GM12878 (cell line): ENCODE data around the gene GRIK3. TPM values are rescaled to one million over a fixed set of nuclear protein-coding genes. Genes with fewer than 3 reads are reported as not detected.

ENCODE experiments used
- ATAC-seq: fragments of 200-7000 bp; cut with Tn5 transposase; 3 replicates; pipeline ENCODE4 v1.9.1; 2020; ENCODE audit warnings: mild to moderate bottlenecking, moderate library complexity
- BruUV-seq: library from RNA; stranded (reverse); fragments of 400-500 nt; replicated peaks from 2 replicates; lab custom pipeline; 2021; lab: Mats Ljungman, UMichigan
- CTCF ChIA-PET: fragments of 300-600 bp; sonication (Branson Sonifier 250); formaldehyde crosslinking; extraction: SDS; loops from one replicate; lab custom pipeline; 2021; ENCODE audit warnings: inconsistent platforms; lab: Yijun Ruan, JAX
- POLR2A ChIA-PET: fragments of 350-600 bp; formaldehyde crosslinking; extraction: SDS; loops from one replicate; lab custom pipeline; 2021; ENCODE audit warnings: inconsistent platforms; lab: Charles Lee
- RAD21 ChIA-PET: fragments of 300-600 bp; sonication (Branson Sonifier 250); formaldehyde crosslinking; loops from one replicate; lab custom pipeline; 2023; ENCODE audit warnings: antibody characterized with exemption; ENCODE audit not compliant: unreplicated experiment; lab: Charles Lee
- SMC1A ChIA-PET: fragments of 300-600 bp; sonication (Branson Sonifier 250); formaldehyde crosslinking; loops from one replicate; lab custom pipeline; 2023; ENCODE audit not compliant: unreplicated experiment, uncharacterized antibody; lab: Charles Lee
- DNase-seq: peaks from one replicate; pipeline ENCODE4 v3.0.0-alpha.2; 2011; ENCODE audit warnings: low read depth, low spot score
- FAIRE-seq: peaks from 3 replicates; lab custom pipeline; 2011; peaks lifted over from hg19 to GRCh38; lab: Jason Lieb, UNC
- H2AFZ ChIP-seq: 2 replicates; pipeline ENCODE4 v1.6.0; 2011; ENCODE audit warnings: low read depth, low read length, control low read depth; ENCODE audit not compliant: control insufficient read depth
- H3K27ac ChIP-seq: 2 replicates; pipeline ENCODE4 v1.5.1; 2011; ENCODE audit warnings: control low read depth; ENCODE audit not compliant: control insufficient read depth, insufficient read depth
- H3K27me3 ChIP-seq, 2 experiments: replicated peaks in 1 of 2; 2 replicates each; pipeline versions ENCODE4 v1.6.0 to v1.6.1; 2011; ENCODE audit warnings: low read length in 1 of 2; ENCODE audit not compliant: control insufficient read depth in 2 of 2, insufficient read depth in 2 of 2
- H3K36me3 ChIP-seq, 2 experiments: 2 replicates each; pipeline ENCODE4 v1.5.1; 2011; ENCODE audit warnings: low read length in 1 of 2; ENCODE audit not compliant: control insufficient read depth in 2 of 2, insufficient read depth in 2 of 2
- H3K4me1 ChIP-seq: 2 replicates; pipeline ENCODE4 v1.6.1; 2011; ENCODE audit warnings: mild to moderate bottlenecking, low read length, moderate library complexity, mixed read lengths; ENCODE audit not compliant: control insufficient read depth, insufficient read depth
- H3K4me2 ChIP-seq: 2 replicates; pipeline ENCODE4 v1.6.0; 2011; ENCODE audit warnings: control low read depth; ENCODE audit not compliant: control insufficient read depth, insufficient read depth
- H3K4me3 ChIP-seq: fragments of 200-600 bp; sonication (generic); 2 replicates; pipeline ENCODE4 v1.5.1; 2016
- H3K79me2 ChIP-seq: 2 replicates; pipeline ENCODE4 v1.6.0; 2011; ENCODE audit warnings: low read length; ENCODE audit not compliant: control insufficient read depth, insufficient read depth
- H3K9ac ChIP-seq: 2 replicates; pipeline ENCODE4 v1.8.0; 2011; ENCODE audit warnings: low read length, control low read depth, mixed read lengths; ENCODE audit not compliant: control insufficient read depth, insufficient read depth
- H3K9me3 ChIP-seq: replicated peaks from 3 replicates; pipeline ENCODE4 v1.5.1; 2011; ENCODE audit warnings: mild to moderate bottlenecking, low read length; ENCODE audit not compliant: control insufficient read depth, insufficient read depth
- H4K20me1 ChIP-seq: 2 replicates; pipeline ENCODE4 v1.6.0; 2011; ENCODE audit not compliant: control insufficient read depth, insufficient read depth
- MAX ChIP-seq: IDR thresholded peaks from 2 replicates; pipeline ENCODE4 v1.6.1; 2012; ENCODE audit warnings: low read depth, low read length, improper control_type of control experiment
- ZBTB40 ChIP-seq: fragments of 450-650 bp; IDR thresholded peaks from 2 replicates; pipeline ENCODE4 v1.6.1; 2016; ENCODE audit warnings: mild to moderate bottlenecking, moderate library complexity, borderline replicate concordance
- ZNF274 ChIP-seq: IDR thresholded peaks from one replicate; pipeline ENCODE4 v1.8.0; 2011; ENCODE audit not compliant: insufficient read length, insufficient read depth
- WGBS: methylation state at CpG from one replicate; pipeline ENCODE4 v1.1.6; 2016; ENCODE audit warnings: low lambda C conversion rate; ENCODE audit not compliant: insufficient replicate concordance, insufficient coverage; ENCODE audit errors: missing lambda C conversion rate; 5-methylcytosine and 5-hydroxymethylcytosine counted together
- in situ Hi-C: fragments of 300-500 bp; cut with MboI; formaldehyde crosslinking; loops from 9 replicates; pipeline ENCODE4 v1.14.3; 2018; ENCODE audit warnings: mixed read lengths
- intact Hi-C: fragments of 100-400 bp; cut with micrococcal nuclease; formaldehyde crosslinking; loops from one replicate; pipeline ENCODE4 v1.14.2; 2022; ENCODE audit not compliant: unreplicated experiment
- polyA plus RNA-seq, 11 experiments: library from polyadenylated mRNA; depleted of rRNA in 4 of 11; unstranded in 6 of 11; stranded (reverse) in 5 of 11; fragments of >200 nt; fragmentation: Nextera tagmentation in 4 of 11; fragmentation: Illumina TruSeq in 1 of 11; extraction: Ambion mirVana in 4 of 11; extraction: Trizol in 1 of 11; gene quantifications; 1 replicate in 1 of 11; 2 replicates in 10 of 11; pipeline versions ENCODE4 v1.2.1 to v1.2.3, GENCODE V29; 2011 to 2016; ENCODE audit warnings: inconsistent platforms in 2 of 11, missing spikeins in 2 of 11, low read depth in 1 of 11
- total RNA-seq, 4 experiments: library from RNA; depleted of rRNA in 3 of 4; stranded (reverse); fragments of >200 nt in 3 of 4; fragmentation: Illumina TruSeq in 1 of 4; extraction: Trizol in 1 of 4; gene quantifications; 2 replicates each; pipeline versions ENCODE4 v1.2.1 to v1.2.3, GENCODE V29; 2013 to 2021

Gene GRIK3
- total and polyA plus RNA-seq, 10 of the 15 experiments (the other 5 are each of a cell fraction or from before 2014, with no cell fraction given), result not detected

- no peak overlapping the region for H2AFZ ChIP-seq
- ChIA-PET POLR2A (interaction anchor here (0.5 kb wide), 1 partner anchor 639 kb away, joined by 4 read pairs; no protein-coding TSS in a partner anchor), CTCF (interaction anchor here (1.2 kb wide), 1 partner anchor 42 kb away, joined by 3 read pairs; no protein-coding TSS in a partner anchor), SMC1A (no interaction called here), RAD21 (no interaction called here)
- H3K79me2 ChIP-seq, result no peaks in the 10 kb centered on the region
- DNase-seq (no peak), ATAC-seq (no peak), FAIRE-seq (no peak)
- no TSS peak for BruUV-seq
- no peak overlapping the region for H3K9ac ChIP-seq
- no peaks in the 10 kb centered on the region for H3K27me3 ChIP-seq
- no peaks in the 10 kb centered on the region for H3K36me3 ChIP-seq
- TF ChIP-seq ZNF274 (no peak), ZBTB40 (no peak), MAX (no peak)
- no peaks in the 10 kb centered on the region for H3K4me1 ChIP-seq
- no peaks in the 10 kb centered on the region for H3K9me3 ChIP-seq
- no peak overlapping the region for H3K4me2 ChIP-seq
- H3K27ac ChIP-seq, result no peak overlapping the region
- H3K4me3 ChIP-seq, result no peak overlapping the region
- WGBS, result 26% methylated on average over 3 of the region's 3 CpGs
- intact Hi-C loops (no loop called here), in situ Hi-C loops (no loop called here)
- H4K20me1 ChIP-seq, result no peaks in the 10 kb centered on the region
Observed at GRCh38 chr1:36905941-36906340, 128.4 kb downstream of the GRIK3 start.
